ENCODE measurements around the gene CPNE7. TPM values are rescaled to one million over a fixed set of nuclear protein-coding genes. Genes with fewer than 3 reads are reported as not detected.

The CPNE7 gene
- total and polyA plus RNA-seq, 2 donors (not counting 1 experiment from before 2014, with no cell fraction given), result 10.2 to 53.0 TPM

DNA sequence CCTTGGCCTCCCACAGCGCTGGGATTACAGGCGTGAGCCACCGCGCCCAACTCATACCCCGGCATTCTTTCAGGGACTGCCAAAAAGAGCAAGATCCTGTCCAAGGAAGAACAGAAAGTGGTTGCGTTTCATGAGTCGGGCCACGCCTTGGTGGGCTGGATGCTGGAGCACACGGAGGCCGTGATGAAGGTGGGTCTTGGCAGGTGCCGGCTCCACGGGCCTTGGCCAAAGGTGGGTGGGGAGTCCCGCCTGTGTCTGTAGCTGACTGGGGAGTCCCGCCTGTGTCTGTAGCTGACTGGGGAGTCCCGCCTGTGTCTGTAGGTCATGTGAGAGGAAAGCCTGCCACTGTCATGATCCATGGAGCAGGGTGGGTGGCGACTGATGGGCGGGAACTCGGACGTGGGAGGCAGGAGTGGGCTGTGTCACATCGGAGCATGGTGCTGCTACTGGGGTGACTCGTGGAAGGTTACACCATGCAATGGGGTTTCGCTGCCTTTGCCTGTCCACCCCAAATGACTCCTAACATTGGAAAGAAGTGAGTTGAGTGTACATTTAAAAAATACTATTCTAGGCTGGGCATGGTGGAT is 25.0 kb upstream of the CPNE7 start:
- H3K27ac ChIP-seq (ENCODE audit: insufficient read depth, low read length), result no peak overlapping the region
- H3K36me3 ChIP-seq (ENCODE audit: control insufficient read depth, insufficient read depth, low read length), result peaks cover 31% of the 10 kb centered on the region
- TF ChIP-seq EZH2 (IDR thresholded peaks at IDR 0.05; ENCODE audit: low read length, missing control alignments) (no peak), CTCF (conservative IDR thresholded peaks at IDR 0.05 in 1 of 2, IDR thresholded peaks at IDR 0.05 in 1 of 2; ENCODE audit: low read depth in 1 of 2, low read length in 2 of 2) (no peak)
- H3K9me3 ChIP-seq (ENCODE audit: control insufficient read depth, insufficient read depth, low read depth, low read length), result no peaks in the 10 kb centered on the region
- no peaks in the 10 kb centered on the region for H3K4me1 ChIP-seq (ENCODE audit: control insufficient read depth, extremely low read depth, insufficient read depth, low read length)
- H4K20me1 ChIP-seq (ENCODE audit: control insufficient read depth, extremely low read depth, insufficient read depth, low read length), result no peaks in the 10 kb centered on the region
- no peak overlapping the region for H3K9ac ChIP-seq (ENCODE audit: insufficient read depth, low read length)
- H3K4me3 ChIP-seq (replicated peaks in 1 of 4; ENCODE audit: control extremely low read depth in 1 of 4, insufficient read depth in 1 of 4, low read depth in 3 of 4, low read length in 4 of 4), result no peak overlapping the region
- H3K27me3 ChIP-seq (ENCODE audit: control insufficient read depth, insufficient read depth, low read length), result no peaks in the 10 kb centered on the region
- no peak overlapping the region for H3K4me2 ChIP-seq (ENCODE audit: extremely low read depth, insufficient read depth, low read length)
- no peaks in the 10 kb centered on the region for H3K79me2 ChIP-seq (ENCODE audit: control insufficient read depth, insufficient read depth, low read length)
- no peak for DNase-seq (ENCODE audit: low read depth in 2 of 2)
- H2AFZ ChIP-seq (ENCODE audit: low read length), result no peak overlapping the region

DNA sequence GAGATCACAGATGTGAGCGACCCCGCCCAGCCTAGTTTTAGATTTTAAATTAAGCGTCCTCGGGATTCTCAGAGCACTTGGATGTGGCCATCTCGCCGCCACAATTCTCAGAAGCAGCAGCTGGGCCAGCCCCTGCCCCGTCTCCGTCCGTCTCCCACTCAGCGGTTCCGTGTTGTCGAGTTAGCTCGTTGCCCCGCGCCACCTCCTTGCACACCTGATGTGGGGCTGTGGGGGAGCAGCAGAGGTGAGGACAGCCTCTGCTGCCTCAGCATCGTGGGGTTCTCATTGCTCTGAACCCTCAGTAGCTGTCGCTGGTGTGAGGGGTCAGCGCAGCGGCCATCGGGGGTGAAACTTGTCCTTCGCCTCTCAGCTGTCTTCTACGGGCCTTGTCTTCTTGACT is 23.2 kb upstream of the CPNE7 start:
- no peak for TF ChIP-seq CTCF (conservative IDR thresholded peaks at IDR 0.05 in 1 of 2, IDR thresholded peaks at IDR 0.05 in 1 of 2; ENCODE audit: low read depth in 1 of 2, low read length in 2 of 2)
- TF ChIP-seq EZH2 (IDR thresholded peaks at IDR 0.05; ENCODE audit: low read length, missing control alignments), result no peak
- Histone ChIP-seq H3K27ac (ENCODE audit: insufficient read depth, low read length) (no peak overlapping the region), H2AFZ (ENCODE audit: low read length) (no peak overlapping the region), H3K4me2 (ENCODE audit: extremely low read depth, insufficient read depth, low read length) (no peak overlapping the region), H3K27me3 (ENCODE audit: control insufficient read depth, insufficient read depth, low read length) (no peaks in the 10 kb centered on the region), H4K20me1 (ENCODE audit: control insufficient read depth, extremely low read depth, insufficient read depth, low read length) (no peaks in the 10 kb centered on the region), H3K36me3 (ENCODE audit: control insufficient read depth, insufficient read depth, low read length) (peaks cover 36% of the 10 kb centered on the region), H3K79me2 (ENCODE audit: control insufficient read depth, insufficient read depth, low read length) (no peaks in the 10 kb centered on the region), H3K9me3 (ENCODE audit: control insufficient read depth, insufficient read depth, low read depth, low read length) (no peaks in the 10 kb centered on the region), H3K4me1 (ENCODE audit: control insufficient read depth, extremely low read depth, insufficient read depth, low read length) (no peaks in the 10 kb centered on the region), H3K9ac (ENCODE audit: insufficient read depth, low read length) (no peak overlapping the region), H3K4me3 (replicated peaks in 1 of 4; ENCODE audit: control extremely low read depth in 1 of 4, insufficient read depth in 1 of 4, low read depth in 3 of 4, low read length in 4 of 4) (no peak overlapping the region)
- no peak for DNase-seq (ENCODE audit: low read depth in 2 of 2)

DNA sequence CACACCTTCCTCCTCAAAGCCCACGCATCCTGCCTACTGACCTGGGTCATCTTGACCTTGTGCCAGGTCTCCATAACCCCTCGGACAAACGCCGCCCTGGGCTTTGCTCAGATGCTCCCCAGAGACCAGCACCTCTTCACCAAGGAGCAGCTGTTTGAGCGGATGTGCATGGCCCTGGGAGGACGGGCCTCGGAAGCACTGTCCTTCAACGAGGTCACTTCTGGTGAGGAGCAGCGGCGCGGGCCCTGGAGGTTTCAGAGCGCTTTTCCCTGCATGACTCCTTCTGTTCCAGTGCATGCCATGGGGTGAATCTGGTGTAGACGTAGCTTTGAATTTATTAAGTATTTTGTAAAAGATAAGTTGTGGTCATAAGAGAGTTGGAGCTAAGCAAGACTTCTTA is 22.6 kb upstream of the CPNE7 start:
- no peak overlapping the region for H3K4me2 ChIP-seq (ENCODE audit: extremely low read depth, insufficient read depth, low read length)
- DNase-seq (ENCODE audit: low read depth in 2 of 2), result no peak
- no peak overlapping the region for H3K27ac ChIP-seq (ENCODE audit: insufficient read depth, low read length)
- TF ChIP-seq EZH2 (IDR thresholded peaks at IDR 0.05; ENCODE audit: low read length, missing control alignments) (no peak), CTCF (conservative IDR thresholded peaks at IDR 0.05 in 1 of 2, IDR thresholded peaks at IDR 0.05 in 1 of 2; ENCODE audit: low read depth in 1 of 2, low read length in 2 of 2) (no peak)
- H4K20me1 ChIP-seq (ENCODE audit: control insufficient read depth, extremely low read depth, insufficient read depth, low read length), result no peaks in the 10 kb centered on the region
- H2AFZ ChIP-seq (ENCODE audit: low read length), result no peak overlapping the region
- H3K9me3 ChIP-seq (ENCODE audit: control insufficient read depth, insufficient read depth, low read depth, low read length), result no peaks in the 10 kb centered on the region
- no peaks in the 10 kb centered on the region for H3K79me2 ChIP-seq (ENCODE audit: control insufficient read depth, insufficient read depth, low read length)
- no peaks in the 10 kb centered on the region for H3K4me1 ChIP-seq (ENCODE audit: control insufficient read depth, extremely low read depth, insufficient read depth, low read length)
- peaks cover 34% of the 10 kb centered on the region for H3K36me3 ChIP-seq (ENCODE audit: control insufficient read depth, insufficient read depth, low read length)
- no peak overlapping the region for H3K4me3 ChIP-seq (replicated peaks in 1 of 4; ENCODE audit: control extremely low read depth in 1 of 4, insufficient read depth in 1 of 4, low read depth in 3 of 4, low read length in 4 of 4)
- H3K27me3 ChIP-seq (ENCODE audit: control insufficient read depth, insufficient read depth, low read length), result no peaks in the 10 kb centered on the region
- no peak overlapping the region for H3K9ac ChIP-seq (ENCODE audit: insufficient read depth, low read length)
